Skin of body (tissue), 2 donors: Measurements from ENCODE around the gene MASP2. TPM values are rescaled to one million over a fixed set of nuclear protein-coding genes. Genes with fewer than 3 reads are reported as not detected.
"Not testable (repeated sequence)": the region's sequence is repeated elsewhere in the genome, so short reads cannot be mapped to it uniquely, and the experiment has no call there.

Experiments
- DNase-seq: peaks from one replicate; lab custom pipeline; 2025; lab: John Stamatoyannopoulos, UW
- total RNA-seq: library from RNA; depleted of rRNA; stranded (reverse); fragments of >200 nt; gene quantifications from one replicate; pipeline ENCODE4 v1.2.3, GENCODE V29; 2014

Gene MASP2
- total RNA-seq, 1 donor from 2014 or later = not detected

DNA sequence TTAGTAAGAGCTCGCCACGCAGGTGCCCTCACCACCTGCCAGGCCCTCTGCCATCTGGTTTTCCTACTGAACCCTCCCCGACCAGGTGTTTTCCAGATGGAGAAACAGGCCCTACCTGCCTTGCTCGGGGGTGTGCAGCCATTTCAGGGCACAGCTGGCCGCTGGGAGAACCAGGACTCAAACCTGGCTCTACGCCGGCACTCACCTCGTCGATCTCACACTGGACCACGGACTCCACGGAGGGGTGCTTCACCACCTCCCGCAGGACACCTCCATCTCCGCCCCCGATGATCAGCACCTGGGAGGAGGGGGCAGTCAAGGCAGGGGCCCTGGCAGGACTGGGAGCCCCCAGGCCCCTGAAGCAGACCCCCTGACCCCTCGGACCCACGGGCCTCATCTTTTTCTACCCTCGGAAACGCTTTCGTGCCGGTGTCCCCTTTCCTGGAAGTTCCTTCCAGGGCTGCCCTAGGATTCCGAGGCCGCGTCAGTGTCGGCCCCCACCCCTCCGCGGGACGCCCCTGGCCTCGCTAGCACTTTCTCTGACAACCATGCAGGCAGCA is 11.6 kb upstream of the MASP2 start:
- DNase-seq = no peak

DNA sequence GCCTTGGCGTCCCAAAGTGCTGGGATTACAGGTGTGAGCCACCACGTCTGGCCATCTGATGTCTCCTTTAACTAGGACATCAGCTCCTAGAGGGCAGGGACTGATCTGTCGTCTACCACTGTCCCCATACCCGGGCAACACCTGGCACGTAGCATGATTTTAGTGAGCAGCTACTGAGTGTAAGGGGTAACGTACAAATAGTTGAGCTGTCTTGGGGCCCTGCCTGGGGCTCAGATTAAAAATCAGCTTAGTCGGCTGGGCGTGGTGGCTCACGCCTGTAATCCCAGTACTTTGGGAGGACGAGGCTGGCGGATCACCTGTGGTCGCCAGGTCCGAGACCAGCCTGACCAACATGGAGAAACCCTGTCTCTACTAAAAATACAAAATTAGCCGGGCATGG is 11.0 kb upstream of the MASP2 start:
- no peak for DNase-seq

DNA sequence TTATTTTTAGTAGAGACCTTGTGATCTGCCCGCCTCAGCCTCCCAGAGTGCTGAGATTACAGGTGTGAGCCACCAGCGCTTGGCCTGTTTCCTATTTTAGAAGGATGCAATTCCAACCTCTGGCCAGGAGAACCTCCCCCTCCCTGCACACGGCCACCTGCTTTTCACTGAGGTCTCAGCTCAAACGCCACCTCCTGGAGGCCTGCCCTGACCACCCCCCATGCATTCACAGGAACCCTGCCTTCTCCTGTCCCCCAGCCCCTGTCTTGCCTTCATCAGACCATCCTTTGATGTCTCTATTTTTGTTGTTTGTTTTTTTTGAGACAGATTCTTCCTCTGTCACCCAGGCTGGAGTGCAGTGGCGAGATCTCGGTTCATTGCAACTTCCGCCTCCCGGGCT is 10.4 kb upstream of the MASP2 start:
- no peak for DNase-seq

GRCh38 chr1:11056504-11056903 is 9.5 kb upstream of the MASP2 start:
- no peak for DNase-seq

- no peak for DNase-seq
Observed at GRCh38 chr1:11055676-11056075, 8.6 kb upstream of the MASP2 start.

DNA sequence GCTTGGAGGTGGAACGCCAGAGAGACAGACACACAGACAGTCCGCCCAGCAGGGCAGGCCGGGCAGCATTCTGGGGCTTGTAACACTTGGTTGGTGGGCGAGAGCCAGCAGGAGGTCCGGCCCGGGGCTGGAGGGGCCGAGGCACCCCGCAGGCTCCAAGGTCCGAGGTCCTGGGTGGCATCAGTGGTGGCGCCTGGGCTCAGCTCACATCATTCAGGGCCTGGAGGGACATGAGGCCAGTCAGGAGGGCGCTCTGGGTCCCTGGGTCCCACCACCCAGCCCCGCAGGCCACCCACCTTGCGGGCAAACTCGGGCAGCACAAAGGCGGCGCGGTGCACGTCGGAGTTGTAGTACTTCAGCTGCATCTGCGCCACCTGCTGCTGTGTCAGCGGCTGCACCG is 7.6 kb upstream of the MASP2 start:
- no peak for DNase-seq

- no peak for DNase-seq
Observed at GRCh38 chr1:11054181-11054580, 7.1 kb upstream of the MASP2 start.

- DNase-seq = no peak
Observed at GRCh38 chr1:11053758-11054137, 6.7 kb upstream of the MASP2 start.

GRCh38 chr1:11052839-11053757 is 6.1 kb upstream of the MASP2 start:
- no peak for DNase-seq

DNA sequence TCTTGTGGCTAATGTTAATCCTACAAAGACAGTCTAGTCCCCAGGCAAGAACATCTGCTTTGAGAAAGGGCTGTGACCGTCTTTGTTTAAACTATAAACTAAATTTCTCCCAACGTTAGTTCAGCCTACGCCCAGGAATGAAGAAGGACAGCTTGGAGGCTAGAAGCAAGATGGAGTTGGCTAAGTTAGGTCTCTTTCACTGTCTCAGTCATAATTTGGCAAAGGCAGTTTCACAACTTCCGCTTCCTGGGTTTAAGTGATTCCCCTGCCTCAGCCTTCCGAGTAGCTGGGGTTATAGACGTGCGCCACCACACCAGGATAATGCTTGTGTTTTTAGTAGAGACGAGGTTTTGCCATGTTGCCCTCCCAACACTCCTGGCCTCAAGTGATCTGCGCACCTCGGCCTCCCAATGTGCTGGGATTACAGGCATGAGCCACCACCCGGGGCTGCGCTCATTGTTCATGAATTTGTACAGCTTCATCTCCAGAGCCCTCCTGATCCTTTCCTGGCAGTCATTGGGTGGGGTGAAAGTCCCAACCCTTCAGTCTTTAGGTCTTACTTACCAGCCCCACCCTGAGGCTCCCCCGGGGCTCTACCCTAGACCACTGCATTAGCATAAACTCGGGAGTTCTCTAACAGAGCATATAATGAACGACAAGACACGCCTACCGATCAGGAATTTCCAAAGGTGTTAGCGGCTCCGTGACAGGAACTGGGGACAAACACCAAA is 4.9 kb upstream of the MASP2 start:
- DNase-seq = no peak

- not testable (repeated sequence) for DNase-seq
Observed at GRCh38 chr1:11051121-11051520, 4.1 kb upstream of the MASP2 start.

- DNase-seq = no peak
Observed at GRCh38 chr1:11046270-11046566, 821 bp downstream of the MASP2 start.

DNA sequence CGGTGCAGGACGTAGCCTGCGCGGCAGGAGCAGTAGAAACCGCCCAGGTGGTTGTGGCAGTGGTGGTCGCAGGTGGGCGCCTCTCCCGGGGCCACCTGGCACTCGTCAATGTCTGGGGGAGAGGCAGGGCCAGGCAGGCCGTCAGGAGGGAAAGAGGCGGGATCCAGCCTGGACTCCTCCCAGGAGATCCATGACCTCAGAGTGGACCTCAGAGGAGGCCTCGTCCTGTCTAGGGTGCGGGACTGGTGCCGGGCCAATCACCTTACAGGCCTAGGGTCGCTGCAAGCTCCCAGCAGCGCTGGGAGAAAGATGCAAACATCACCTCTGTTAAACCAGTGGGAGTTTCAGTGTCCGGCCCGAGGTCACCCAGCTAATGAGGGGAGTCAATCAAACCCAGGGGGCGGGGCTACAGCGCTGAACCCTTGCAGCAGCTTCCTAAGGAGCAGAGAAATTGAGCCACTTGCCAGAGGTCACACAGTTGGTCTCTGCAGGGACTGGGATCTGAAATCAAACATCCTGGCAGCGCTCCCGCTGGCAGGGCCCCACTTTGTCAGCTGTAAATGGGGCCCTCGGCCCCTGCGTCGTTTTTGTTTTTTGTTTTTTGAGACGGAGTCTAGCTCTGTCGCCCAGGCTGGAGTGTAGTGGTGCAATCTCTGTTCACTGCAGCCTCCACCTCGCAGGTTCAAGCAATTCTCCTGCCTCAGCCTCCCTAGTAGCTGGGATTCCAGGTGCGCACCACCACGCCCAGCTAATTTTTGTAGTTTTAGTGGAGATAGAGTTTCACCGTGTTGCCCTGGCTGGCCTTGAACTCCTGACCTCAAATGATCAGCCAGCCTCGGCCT is 1.4 kb downstream of the MASP2 start:
- no peak for DNase-seq

DNA sequence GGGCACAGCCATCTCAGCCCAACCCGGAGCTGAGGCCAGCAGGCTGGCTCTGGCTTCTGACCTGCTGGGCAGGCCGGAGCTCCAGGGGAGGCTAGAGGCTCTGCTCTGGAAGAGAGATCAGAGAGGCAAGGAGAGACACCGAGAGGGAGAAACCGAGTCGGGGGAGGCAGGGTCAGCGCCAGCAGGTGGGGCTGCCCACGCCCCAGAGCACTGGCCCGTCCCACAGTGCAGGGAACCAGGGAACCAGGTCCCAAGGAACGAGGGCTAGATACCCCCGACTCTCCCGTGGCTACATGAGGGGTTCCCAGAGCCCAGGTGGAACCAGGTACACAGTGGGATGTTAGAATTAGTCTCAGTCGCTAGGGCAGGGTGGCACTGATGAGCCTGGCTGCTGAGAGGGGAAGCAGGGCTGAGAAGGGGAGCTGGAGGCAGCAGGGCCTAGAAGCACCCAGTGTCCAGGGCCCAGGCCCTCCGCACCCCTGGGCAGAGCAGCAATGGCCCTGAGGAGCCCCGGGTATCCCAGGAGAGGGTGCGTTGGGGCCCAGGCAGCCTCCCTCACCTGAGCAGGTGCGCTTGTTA is 2.1 kb downstream of the MASP2 start:
- no peak for DNase-seq

DNA sequence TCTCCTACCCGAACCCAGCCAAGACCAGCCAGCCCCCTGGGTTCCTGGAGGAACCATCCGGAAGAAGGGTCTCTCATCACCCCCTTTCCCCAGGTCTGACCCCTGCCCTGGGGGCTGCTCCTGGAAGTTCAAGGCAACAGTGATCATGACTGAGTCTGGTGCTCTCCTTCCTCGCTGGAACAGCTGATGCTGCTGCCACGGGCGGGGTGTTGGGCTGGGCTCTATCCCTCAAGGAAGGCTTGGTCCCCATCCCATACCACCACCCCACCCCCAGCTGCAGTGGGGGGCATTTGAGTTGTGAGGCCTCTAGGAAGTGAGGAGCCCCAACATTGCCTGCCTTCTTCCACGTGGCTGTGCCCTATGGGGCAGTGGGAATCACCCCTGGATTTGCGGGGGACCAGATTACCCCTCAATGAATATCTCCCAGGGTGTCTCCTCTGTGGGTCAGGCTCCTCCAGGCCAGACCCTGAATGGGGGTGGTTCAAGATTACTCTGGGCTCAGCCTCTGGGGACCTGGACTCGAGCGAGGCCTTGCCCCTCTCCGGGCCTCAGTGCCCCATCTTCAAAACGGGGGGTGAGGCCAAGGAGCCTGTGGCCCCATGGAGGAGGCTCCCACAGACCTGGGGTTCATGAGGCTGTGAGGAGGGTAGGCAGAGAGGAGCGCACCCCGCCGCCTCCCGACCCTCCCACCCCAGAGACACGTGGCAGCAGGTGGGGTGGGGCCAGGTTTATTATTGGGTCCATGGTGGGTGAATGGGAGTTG is 2.8 kb downstream of the MASP2 start:
- DNase-seq = no peak

DNA sequence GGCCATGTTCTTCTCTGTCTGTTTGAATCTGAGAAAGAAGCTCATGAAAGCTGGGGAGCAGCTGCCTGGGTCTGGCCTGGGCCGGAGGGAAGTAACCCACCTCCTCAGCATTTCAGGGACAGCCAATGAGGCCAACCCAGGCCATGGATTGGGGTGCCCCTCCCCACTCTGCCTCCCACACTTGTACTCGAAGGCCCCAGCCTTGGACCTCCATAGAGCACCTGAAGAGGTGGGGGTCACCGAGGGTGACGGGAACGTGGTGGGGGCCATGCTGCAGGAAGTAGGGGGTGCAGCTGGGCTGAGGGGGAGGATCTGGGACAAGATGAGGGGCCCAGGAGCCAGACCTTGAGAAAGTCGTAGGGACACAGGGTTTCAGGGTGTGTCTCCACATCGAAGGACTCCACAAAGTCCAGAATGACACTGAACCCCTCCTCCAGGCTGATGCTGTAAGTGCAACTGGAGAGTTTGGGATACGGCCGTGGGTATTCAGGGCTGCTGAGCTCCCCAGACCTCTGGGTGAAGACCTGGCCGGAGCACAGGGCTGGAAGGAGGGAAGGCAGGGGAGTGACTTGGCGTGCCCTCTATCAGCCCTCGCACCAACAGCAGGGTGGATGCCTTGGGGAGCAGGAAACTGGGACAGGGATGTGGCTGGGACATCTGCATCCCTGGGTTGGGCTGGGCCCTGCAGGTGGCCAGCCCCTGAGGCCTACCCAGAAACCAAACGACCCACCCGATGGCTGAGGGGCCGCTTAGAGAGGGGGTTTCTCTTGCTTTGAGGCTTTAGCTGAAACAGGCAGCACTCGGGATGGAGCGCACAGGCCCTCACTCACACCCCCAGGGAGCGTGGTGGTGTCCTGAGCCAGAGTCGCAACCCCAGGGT is 3.8 kb downstream of the MASP2 start:
- DNase-seq = no peak

GRCh38 chr1:11042065-11042464 is 5.0 kb downstream of the MASP2 start:
- no peak for DNase-seq

DNA sequence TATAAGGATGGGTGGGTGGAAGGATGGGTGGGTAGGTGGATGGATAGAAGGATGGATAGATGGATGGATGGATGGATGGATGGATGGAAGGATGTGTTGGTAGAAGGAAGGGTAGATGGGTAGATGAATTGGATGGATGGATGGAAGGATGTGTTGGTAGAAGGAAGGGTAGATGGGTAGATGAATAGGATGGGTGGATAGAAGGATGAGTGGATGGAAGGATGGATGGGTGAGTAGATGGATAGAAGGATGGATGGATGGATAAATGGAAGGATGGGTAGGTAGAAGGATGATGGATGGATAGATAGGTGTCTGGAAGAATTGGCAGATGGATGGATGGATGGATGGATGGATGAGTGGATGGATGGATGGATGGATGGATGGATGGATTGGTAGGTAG is 6.0 kb downstream of the MASP2 start:
- no peak for DNase-seq

DNA sequence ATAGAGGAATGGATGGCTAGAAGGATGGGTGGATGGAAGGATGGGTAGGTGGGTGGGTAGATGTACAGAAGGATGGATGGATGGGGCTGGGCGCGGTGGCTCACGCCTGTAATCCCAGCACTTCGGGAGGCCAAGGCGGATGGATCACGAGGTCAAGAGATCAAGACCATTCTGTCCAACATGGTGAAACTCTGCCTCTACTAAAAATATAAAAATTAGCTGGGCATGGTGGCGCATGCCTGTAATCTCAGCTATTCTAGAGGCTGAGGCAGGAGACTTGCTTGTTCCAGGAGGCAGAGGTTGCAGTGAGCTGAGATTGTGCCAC is 7.0 kb downstream of the MASP2 start:
- DNase-seq = not testable (repeated sequence)
